Thoracic aorta endothelial cell (primary cell): ENCODE data around the gene HTR1A. TPM values are rescaled to one million over a fixed set of nuclear protein-coding genes. Genes with fewer than 3 reads are reported as not detected.

ENCODE experiments used
- total RNA-seq: library from RNA; depleted of rRNA; stranded (reverse); fragments of >200 nt; gene quantifications from 2 replicates; pipeline ENCODE4 v1.2.3, GENCODE V29; 2012

The HTR1A gene
- not detected in 2 replicates for total RNA-seq

DNA sequence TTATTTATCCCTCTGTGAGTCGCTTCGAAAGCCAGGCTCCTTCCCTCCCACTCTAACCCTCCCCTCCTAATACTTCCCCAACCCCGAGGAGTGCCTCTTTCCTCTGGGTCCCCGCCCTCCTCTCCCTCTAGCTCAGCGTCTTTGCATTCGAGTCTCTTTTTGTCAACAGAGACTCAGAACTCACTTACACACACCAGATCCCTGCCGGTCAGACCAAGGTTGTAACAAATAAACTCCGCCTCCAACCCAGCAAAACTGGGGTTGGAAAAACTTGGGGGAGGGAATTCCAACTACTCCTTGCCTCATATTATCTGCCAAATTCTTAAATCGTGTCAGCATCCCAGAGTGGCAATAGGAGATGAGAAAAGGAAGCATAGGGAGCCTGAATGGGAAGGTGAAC, at the start of gene HTR1A:
TSS of gene HTR1A (minus strand) at position 167 of the 400 bp plus-strand sequence. CDS start 726 bp downstream, outside the sequence.

Other genes starting within 250 kb of the HTR1A start
- gene RNF180, start 203.4 kb upstream of the HTR1A start, total RNA-seq: 10.6 and 13.1 TPM in 2 replicates